Measurements from ENCODE around the gene FPGS.
"Not testable (repeated sequence)": the region's sequence is repeated elsewhere in the genome, so short reads cannot be mapped to it uniquely, and the experiment has no call there.

- not testable (repeated sequence) for TF ChIP-seq POLR2A (IDR thresholded peaks at IDR 0.05)
- TF ChIP-seq, protein P1, sequence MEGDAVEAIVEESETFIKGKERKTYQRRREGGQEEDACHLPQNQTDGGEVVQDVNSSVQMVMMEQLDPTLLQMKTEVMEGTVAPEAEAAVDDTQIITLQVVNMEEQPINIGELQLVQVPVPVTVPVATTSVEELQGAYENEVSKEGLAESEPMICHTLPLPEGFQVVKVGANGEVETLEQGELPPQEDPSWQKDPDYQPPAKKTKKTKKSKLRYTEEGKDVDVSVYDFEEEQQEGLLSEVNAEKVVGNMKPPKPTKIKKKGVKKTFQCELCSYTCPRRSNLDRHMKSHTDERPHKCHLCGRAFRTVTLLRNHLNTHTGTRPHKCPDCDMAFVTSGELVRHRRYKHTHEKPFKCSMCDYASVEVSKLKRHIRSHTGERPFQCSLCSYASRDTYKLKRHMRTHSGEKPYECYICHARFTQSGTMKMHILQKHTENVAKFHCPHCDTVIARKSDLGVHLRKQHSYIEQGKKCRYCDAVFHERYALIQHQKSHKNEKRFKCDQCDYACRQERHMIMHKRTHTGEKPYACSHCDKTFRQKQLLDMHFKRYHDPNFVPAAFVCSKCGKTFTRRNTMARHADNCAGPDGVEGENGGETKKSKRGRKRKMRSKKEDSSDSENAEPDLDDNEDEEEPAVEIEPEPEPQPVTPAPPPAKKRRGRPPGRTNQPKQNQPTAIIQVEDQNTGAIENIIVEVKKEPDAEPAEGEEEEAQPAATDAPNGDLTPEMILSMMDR (IDR thresholded peaks at IDR 0.05): not testable (repeated sequence)
These were observed 45.9 kb upstream of the FPGS start for GRCh38 chr9:127756776-127757175.
